ENCODE results near the gene PADI1.

GRCh38 chr1:17211377-17211776, 6.4 kb downstream of the PADI1 start:
- TF ChIP-seq CTCF (IDR thresholded peaks at IDR 0.05) (no peak), POLR2A (IDR thresholded peaks at IDR 0.05) (no peak)

All from body of pancreas (tissue), 4 donors.